ENCODE results near the gene CLK2.

DNA sequence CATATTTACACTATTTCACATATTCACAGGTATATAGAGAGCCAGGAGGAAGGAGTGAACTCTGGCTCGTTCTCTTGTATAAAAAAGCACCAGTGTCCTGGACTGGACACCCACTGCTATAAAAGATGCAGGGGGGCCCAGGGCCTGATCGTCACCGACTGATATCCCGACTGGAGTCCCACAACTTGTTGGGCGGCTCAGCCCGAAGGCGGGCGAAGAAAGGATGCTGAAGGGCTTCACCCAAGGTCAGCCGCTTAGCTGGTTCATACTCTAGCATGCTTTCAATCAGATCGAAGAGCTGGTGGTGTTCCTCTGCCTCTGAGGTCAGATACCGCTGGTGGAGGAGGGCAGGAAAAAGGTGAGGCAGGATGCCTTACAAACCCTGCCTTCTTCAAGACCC is 10.2 kb downstream of the CLK2 start:
- TF ChIP-seq, protein P1, sequence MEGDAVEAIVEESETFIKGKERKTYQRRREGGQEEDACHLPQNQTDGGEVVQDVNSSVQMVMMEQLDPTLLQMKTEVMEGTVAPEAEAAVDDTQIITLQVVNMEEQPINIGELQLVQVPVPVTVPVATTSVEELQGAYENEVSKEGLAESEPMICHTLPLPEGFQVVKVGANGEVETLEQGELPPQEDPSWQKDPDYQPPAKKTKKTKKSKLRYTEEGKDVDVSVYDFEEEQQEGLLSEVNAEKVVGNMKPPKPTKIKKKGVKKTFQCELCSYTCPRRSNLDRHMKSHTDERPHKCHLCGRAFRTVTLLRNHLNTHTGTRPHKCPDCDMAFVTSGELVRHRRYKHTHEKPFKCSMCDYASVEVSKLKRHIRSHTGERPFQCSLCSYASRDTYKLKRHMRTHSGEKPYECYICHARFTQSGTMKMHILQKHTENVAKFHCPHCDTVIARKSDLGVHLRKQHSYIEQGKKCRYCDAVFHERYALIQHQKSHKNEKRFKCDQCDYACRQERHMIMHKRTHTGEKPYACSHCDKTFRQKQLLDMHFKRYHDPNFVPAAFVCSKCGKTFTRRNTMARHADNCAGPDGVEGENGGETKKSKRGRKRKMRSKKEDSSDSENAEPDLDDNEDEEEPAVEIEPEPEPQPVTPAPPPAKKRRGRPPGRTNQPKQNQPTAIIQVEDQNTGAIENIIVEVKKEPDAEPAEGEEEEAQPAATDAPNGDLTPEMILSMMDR (IDR thresholded peaks at IDR 0.05; ENCODE audit: low read length): no peak
- no peak for TF ChIP-seq EZH2 (optimal IDR thresholded peaks at IDR 0.05; ENCODE audit: low read depth, low read length)

Measured in MM.1S (cell line).